HepG2 (cell line): ENCODE measurements around the gene BLZF1. TPM values are rescaled to one million over a fixed set of nuclear protein-coding genes. Genes with fewer than 3 reads are reported as not detected.

ENCODE experiments used
- ATAC-seq: fragments of 200-7000 bp; cut with Tn5 transposase; 3 replicates; pipeline ENCODE4 v1.9.1; 2020; ENCODE audit warnings: mild to moderate bottlenecking, moderate library complexity
- BruUV-seq: library from RNA; stranded (reverse); fragments of 400-500 nt; replicated peaks from 2 replicates; lab custom pipeline; 2021; lab: Mats Ljungman, UMichigan
- CTCF ChIA-PET: fragments of 300-600 bp; formaldehyde crosslinking; extraction: SDS; loops from one replicate; lab custom pipeline; 2021; ENCODE audit warnings: low total read pairs, inconsistent platforms, low intra/inter-chr PET ratio; lab: Yijun Ruan, JAX
- POLR2A ChIA-PET: fragments of 350-600 bp; sonication (Branson Sonifier 250); formaldehyde crosslinking; loops from one replicate; lab custom pipeline; 2020; ENCODE audit warnings: antibody characterized with exemption, inconsistent platforms; lab: Yijun Ruan, JAX
- DNase-seq: peaks from one replicate; pipeline ENCODE4 v3.0.0-alpha.2; 2015; ENCODE audit warnings: low spot score
- FAIRE-seq: peaks from 3 replicates; lab custom pipeline; 2011; peaks lifted over from hg19 to GRCh38; lab: Jason Lieb, UNC
- H2AFZ ChIP-seq: one replicate; pipeline ENCODE4 v1.6.1; 2011; ENCODE audit warnings: low read length, inconsistent platforms
- H3K27ac ChIP-seq: fragments of 300-600 bp; 3 replicates; pipeline ENCODE4 v1.8.0; 2011; ENCODE audit warnings: mixed run types, mild to moderate bottlenecking, mixed read lengths, low read length, inconsistent platforms; ENCODE audit not compliant: insufficient read depth; ENCODE audit errors: extremely low read length
- H3K27me3 ChIP-seq, 2 experiments: fragments of 200-600 bp in 1 of 2; 2 replicates in 1 of 2; 3 replicates in 1 of 2; pipeline versions ENCODE4 v1.6.0 to v1.8.0; 2011; ENCODE audit warnings: low read length in 2 of 2, mild to moderate bottlenecking in 2 of 2, moderate library complexity in 2 of 2, inconsistent platforms in 1 of 2; ENCODE audit not compliant: insufficient read depth in 2 of 2, control insufficient read depth in 1 of 2
- H3K36me3 ChIP-seq, 2 experiments: fragments of 200-600 bp in 1 of 2; replicated peaks in 1 of 2; 2 replicates in 1 of 2; 3 replicates in 1 of 2; pipeline versions ENCODE4 v1.5.1 to v1.8.0; 2011; ENCODE audit warnings: low read length in 2 of 2, inconsistent platforms in 1 of 2; ENCODE audit not compliant: insufficient read depth in 2 of 2, control insufficient read depth in 1 of 2
- H3K4me1 ChIP-seq: 2 replicates; pipeline ENCODE4 v1.5.1; 2012; ENCODE audit warnings: low read length, inconsistent platforms; ENCODE audit not compliant: insufficient read depth
- H3K4me2 ChIP-seq: 2 replicates; pipeline ENCODE4 v1.6.0; 2011; ENCODE audit warnings: low read depth, low read length, inconsistent platforms
- H3K4me3 ChIP-seq, 3 experiments: fragments of 200-600 bp in 1 of 3; sonication (generic), shearing (Covaris generic) in 1 of 3; replicated peaks in 1 of 3; 2 replicates each; pipeline ENCODE4 v1.5.1; 2011 to 2016; ENCODE audit warnings: low read length in 3 of 3, inconsistent platforms in 2 of 3, low read depth in 2 of 3, mild to moderate bottlenecking in 2 of 3, control low read depth in 1 of 3, mixed read lengths in 1 of 3; ENCODE audit not compliant: insufficient read depth in 1 of 3
- H3K79me2 ChIP-seq: one replicate; pipeline ENCODE4 v1.6.1; 2011; ENCODE audit warnings: low read length, inconsistent platforms; ENCODE audit not compliant: insufficient read depth
- H3K9ac ChIP-seq: 2 replicates; pipeline ENCODE4 v1.6.0; 2011; ENCODE audit warnings: mild to moderate bottlenecking, low read depth, low read length, inconsistent platforms; ENCODE audit not compliant: insufficient read depth
- H3K9me3 ChIP-seq: 2 replicates; pipeline ENCODE4 v1.5.1; 2012; ENCODE audit warnings: mild to moderate bottlenecking, low read length
- H4K20me1 ChIP-seq: 2 replicates; pipeline ENCODE4 v1.6.0; 2011; ENCODE audit warnings: inconsistent platforms, mild to moderate bottlenecking, low read length, moderate library complexity; ENCODE audit not compliant: insufficient read depth
- ARID2 ChIP-seq: sonication (generic); formaldehyde crosslinking; IDR thresholded peaks from 2 replicates; pipeline ENCODE4 v1.8.1; 2022; ENCODE audit warnings: mild to moderate bottlenecking, missing genetic modification reagents, borderline replicate concordance
- ATF1 ChIP-seq: IDR thresholded peaks from 2 replicates; pipeline ENCODE4 v1.6.1; 2016; ENCODE audit warnings: mild to moderate bottlenecking, control low read depth
- ATM ChIP-seq: fragments of 450-650 bp; IDR thresholded peaks from 2 replicates; pipeline ENCODE4 v1.7.1; 2017; ENCODE audit warnings: mild to moderate bottlenecking, borderline replicate concordance
- CHCHD3 ChIP-seq: sonication (generic); formaldehyde crosslinking; IDR thresholded peaks from 2 replicates; pipeline ENCODE4 v1.8.0; 2022; ENCODE audit warnings: mild to moderate bottlenecking, missing genetic modification reagents, moderate library complexity
- DNMT3B ChIP-seq: conservative IDR thresholded peaks from 2 replicates; pipeline ENCODE4 v1.6.1; 2016; ENCODE audit warnings: missing biosample characterization, control low read depth
- GATA4 ChIP-seq: sonication (generic); IDR thresholded peaks from 2 replicates; pipeline ENCODE4 v1.6.1; 2016; ENCODE audit warnings: antibody characterized with exemption, low read depth, borderline replicate concordance
- JUN ChIP-seq: sonication (generic); formaldehyde crosslinking; IDR thresholded peaks from 2 replicates; pipeline ENCODE4 v1.4.0; 2020; ENCODE audit warnings: mild to moderate bottlenecking, missing genetic modification reagents
- RXRB ChIP-seq: IDR thresholded peaks from 2 replicates; pipeline ENCODE4 v1.6.1; 2016; ENCODE audit warnings: borderline replicate concordance, missing genetic modification reagents, missing compliant biosample characterization
- SNRNP70 ChIP-seq: fragments of 200-400 bp; formaldehyde crosslinking; IDR thresholded peaks from 2 replicates; pipeline ENCODE4 v1.6.1; 2017; ENCODE audit warnings: mild to moderate bottlenecking, low read depth, low read length, moderate library complexity
- STAT6 ChIP-seq: sonication (generic); formaldehyde crosslinking; IDR thresholded peaks from 2 replicates; pipeline ENCODE4 v1.4.0; 2020; ENCODE audit warnings: missing genetic modification reagents, mild to moderate bottlenecking, borderline replicate concordance
- ZBTB3 ChIP-seq: sonication (generic); formaldehyde crosslinking; IDR thresholded peaks from 2 replicates; pipeline ENCODE4 v1.4.0; 2020; ENCODE audit warnings: low read depth, mild to moderate bottlenecking, moderate library complexity, missing genetic modification reagents, borderline replicate concordance
- ZBTB7B ChIP-seq: sonication (generic); formaldehyde crosslinking; IDR thresholded peaks from 2 replicates; pipeline ENCODE4 v1.4.0; 2020; ENCODE audit warnings: missing genetic modification reagents
- ZNF260 ChIP-seq: sonication (generic); formaldehyde crosslinking; IDR thresholded peaks from 2 replicates; pipeline ENCODE4 v1.4.0; 2020; ENCODE audit warnings: missing genetic modification reagents, low read depth, mild to moderate bottlenecking, borderline replicate concordance
- ZNF326 ChIP-seq: sonication (generic); formaldehyde crosslinking; IDR thresholded peaks from 2 replicates; pipeline ENCODE4 v1.4.0; 2020; ENCODE audit warnings: missing genetic modification reagents, borderline replicate concordance
- ZNF354B ChIP-seq: sonication (generic); formaldehyde crosslinking; IDR thresholded peaks from 2 replicates; pipeline ENCODE4 v1.8.0; 2022; ENCODE audit warnings: mild to moderate bottlenecking, missing genetic modification reagents
- ZNF451 ChIP-seq: sonication (generic); formaldehyde crosslinking; IDR thresholded peaks from 2 replicates; pipeline ENCODE4 v1.5.0; 2020; ENCODE audit warnings: mild to moderate bottlenecking, missing genetic modification reagents
- ZNF576 ChIP-seq: sonication (generic); formaldehyde crosslinking; IDR thresholded peaks from 2 replicates; pipeline ENCODE4 v1.4.0; 2020; ENCODE audit warnings: mild to moderate bottlenecking, missing genetic modification reagents
- ZNF7 ChIP-seq: IDR thresholded peaks from 2 replicates; pipeline ENCODE4 v1.6.1; 2016; ENCODE audit warnings: missing biosample characterization, missing genetic modification reagents
- in situ Hi-C: cut with HindIII; loops from 2 replicates; pipeline ENCODE4 v1.10.0; 2017; ENCODE audit warnings: low pct_unique_long_range_greater_than_20kb; ENCODE audit not compliant: extremely low pct_ligation_motif_present
- intact Hi-C: fragments of 100-400 bp; cut with micrococcal nuclease; formaldehyde crosslinking; loops from one replicate; pipeline ENCODE4 v1.10.0; 2022; ENCODE audit not compliant: unreplicated experiment
- polyA plus RNA-seq, 8 experiments: library from polyadenylated mRNA; depleted of rRNA in 3 of 8; stranded (reverse) in 7 of 8; unstranded in 1 of 8; fragments of >200 nt; fragmentation: Illumina TruSeq in 4 of 8; extraction: Trizol in 4 of 8; gene quantifications; 2 replicates each; pipeline versions ENCODE4 v1.2.1 to v1.2.3, GENCODE V29; 2011 to 2016; ENCODE audit warnings: low read depth in 4 of 8, missing spikeins in 1 of 8, mixed read lengths in 1 of 8; ENCODE audit not compliant: insufficient read depth in 1 of 8
- total RNA-seq, 5 experiments: library from RNA; depleted of rRNA; stranded (reverse); fragments of >200 nt; fragmentation: Illumina TruSeq; extraction: Trizol; gene quantifications; 2 replicates each; pipeline ENCODE4 v1.2.3, GENCODE V29; 2016; ENCODE audit warnings: low read depth in 1 of 5
- TF ChIP-seq, protein P1 (sequence below): sonication (generic); formaldehyde crosslinking; conservative IDR thresholded peaks from 2 replicates; pipeline ENCODE4 v1.8.0; 2022; ENCODE audit warnings: mild to moderate bottlenecking, moderate library complexity, missing genetic modification reagents
- TF ChIP-seq, protein P2 (sequence below): sonication (generic); formaldehyde crosslinking; IDR thresholded peaks from 2 replicates; pipeline ENCODE4 v1.4.0; 2020; ENCODE audit warnings: missing genetic modification reagents

BLZF1 gene
- total and polyA plus RNA-seq, 2 of the 13 experiments (the other 11 are each of a cell fraction or from before 2014, with no cell fraction given), result 4.5 to 13.7 TPM

- TF ChIP-seq, protein P1, sequence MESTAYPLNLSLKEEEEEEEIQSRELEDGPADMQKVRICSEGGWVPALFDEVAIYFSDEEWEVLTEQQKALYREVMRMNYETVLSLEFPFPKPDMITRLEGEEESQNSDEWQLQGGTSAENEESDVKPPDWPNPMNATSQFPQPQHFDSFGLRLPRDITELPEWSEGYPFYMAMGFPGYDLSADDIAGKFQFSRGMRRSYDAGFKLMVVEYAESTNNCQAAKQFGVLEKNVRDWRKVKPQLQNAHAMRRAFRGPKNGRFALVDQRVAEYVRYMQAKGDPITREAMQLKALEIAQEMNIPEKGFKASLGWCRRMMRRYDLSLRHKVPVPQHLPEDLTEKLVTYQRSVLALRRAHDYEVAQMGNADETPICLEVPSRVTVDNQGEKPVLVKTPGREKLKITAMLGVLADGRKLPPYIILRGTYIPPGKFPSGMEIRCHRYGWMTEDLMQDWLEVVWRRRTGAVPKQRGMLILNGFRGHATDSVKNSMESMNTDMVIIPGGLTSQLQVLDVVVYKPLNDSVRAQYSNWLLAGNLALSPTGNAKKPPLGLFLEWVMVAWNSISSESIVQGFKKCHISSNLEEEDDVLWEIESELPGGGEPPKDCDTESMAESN (CRISPR knock-in tag), result no peak
- TF ChIP-seq ZNF7 (CRISPR knock-in tag), result no peak
These were observed 15.5 kb downstream of the BLZF1 start (continued) for GRCh38 chr1:169383449-169383848.

DNA sequence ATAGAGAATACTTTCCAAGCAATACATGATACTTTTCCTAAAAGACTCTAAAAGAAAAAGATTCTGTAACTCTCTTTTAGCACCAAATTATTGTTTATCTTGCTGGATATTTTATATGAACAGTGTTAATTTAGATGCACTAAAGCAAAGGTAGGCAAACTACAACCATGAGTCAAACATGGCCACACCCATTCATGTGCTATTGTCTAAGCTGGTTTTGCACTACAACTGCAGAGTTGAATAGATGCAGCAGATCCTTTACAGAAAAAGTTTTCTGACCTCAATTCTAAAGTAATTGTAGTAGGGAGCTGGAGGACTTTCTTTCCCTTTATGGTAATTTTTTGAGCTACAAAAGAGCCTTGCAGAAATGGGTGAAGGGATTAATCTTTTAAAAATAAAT is 19.4 kb downstream of the BLZF1 start:
- in situ Hi-C loops (no loop called here), intact Hi-C loops (no loop called here)
- no TSS peak for BruUV-seq
- H3K4me1 ChIP-seq, result no peaks in the 10 kb centered on the region
- H3K36me3 ChIP-seq, result peaks cover 3 to 14% of the 10 kb centered on the region in 2 experiments; a peak in 3 of 5 replicates
- no peak overlapping the region for H3K4me2 ChIP-seq
- H3K79me2 ChIP-seq, result no peaks in the 10 kb centered on the region
- CTCF ChIA-PET, result no interaction called here
- DNase-seq, result no peak
- POLR2A ChIA-PET, result no interaction called here
- H3K9me3 ChIP-seq, result no peaks in the 10 kb centered on the region
- no peaks in the 10 kb centered on the region for H4K20me1 ChIP-seq
- FAIRE-seq, result no peak
- H3K4me3 ChIP-seq, result no peak overlapping the region
- no peak overlapping the region for H2AFZ ChIP-seq
- ATAC-seq, result no peak
- H3K27ac ChIP-seq, result no peak overlapping the region
- no peak overlapping the region for H3K9ac ChIP-seq
- H3K27me3 ChIP-seq, result no peaks in the 10 kb centered on the region
- TF ChIP-seq ATM (no peak), ZBTB3 (no peak), ZNF260 (CRISPR knock-in tag) (no peak), SNRNP70 (no peak), ZNF354B (CRISPR knock-in tag) (no peak), JUN (CRISPR knock-in tag) (no peak), RXRB (CRISPR knock-in tag) (no peak), STAT6 (CRISPR knock-in tag) (no peak), ZNF576 (CRISPR knock-in tag) (no peak), DNMT3B (CRISPR knock-in tag) (no peak), CHCHD3 (CRISPR knock-in tag) (no peak), ATF1 (no peak), ARID2 (CRISPR knock-in tag) (no peak), ZNF326 (no peak), GATA4 (no peak), ZNF451 (no peak), ZBTB7B (no peak)
- TF ChIP-seq, protein P2, sequence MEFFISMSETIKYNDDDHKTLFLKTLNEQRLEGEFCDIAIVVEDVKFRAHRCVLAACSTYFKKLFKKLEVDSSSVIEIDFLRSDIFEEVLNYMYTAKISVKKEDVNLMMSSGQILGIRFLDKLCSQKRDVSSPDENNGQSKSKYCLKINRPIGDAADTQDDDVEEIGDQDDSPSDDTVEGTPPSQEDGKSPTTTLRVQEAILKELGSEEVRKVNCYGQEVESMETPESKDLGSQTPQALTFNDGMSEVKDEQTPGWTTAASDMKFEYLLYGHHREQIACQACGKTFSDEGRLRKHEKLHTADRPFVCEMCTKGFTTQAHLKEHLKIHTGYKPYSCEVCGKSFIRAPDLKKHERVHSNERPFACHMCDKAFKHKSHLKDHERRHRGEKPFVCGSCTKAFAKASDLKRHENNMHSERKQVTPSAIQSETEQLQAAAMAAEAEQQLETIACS (CRISPR knock-in tag), result no peak
